Lower leg skin (tissue), 4 donors: ENCODE measurements around the gene ARMH3. TPM values are rescaled to one million over a fixed set of nuclear protein-coding genes. Genes with fewer than 3 reads are reported as not detected.

Source experiments
- DNase-seq, 2 donors: peaks; one replicate each; pipeline ENCODE4 v3.0.0-alpha.2; 2019; ENCODE audit warnings: low spot score in 2 of 2
- H3K4me3 ChIP-seq: fragments of 200-600 bp; sonication (generic); 2 replicates; pipeline ENCODE4 v1.5.1; 2017; ENCODE audit warnings: mild to moderate bottlenecking, low read depth; ENCODE audit not compliant: poor library complexity, severe bottlenecking
- CTCF ChIP-seq, 3 donors: fragments of 450-650 bp; IDR thresholded peaks; one replicate each; pipeline ENCODE4 v1.5.1; 2016; ENCODE audit warnings: antibody characterized with exemption in 3 of 3, mild to moderate bottlenecking in 3 of 3, moderate library complexity in 2 of 3
- POLR2A ChIP-seq, 2 donors: fragments of 450-650 bp; IDR thresholded peaks; one replicate each; pipeline ENCODE4 v1.6.1; 2016 to 2017; ENCODE audit warnings: antibody characterized with exemption in 2 of 2, mild to moderate bottlenecking in 1 of 2, moderate library complexity in 1 of 2
- WGBS, 2 donors: methylation state at CpG; one replicate each; pipeline ENCODE4 v1.1.5; 2018; 5-methylcytosine and 5-hydroxymethylcytosine counted together
- intact Hi-C: fragments of 100-400 bp; cut with DNase I; formaldehyde crosslinking; loops from one replicate; pipeline ENCODE4 v1.15.0; 2023; ENCODE audit warnings: low total_unique reads
- total RNA-seq, 4 donors: library from RNA; depleted of rRNA; stranded (reverse); fragments of >200 nt; gene quantifications; one replicate each; pipeline ENCODE4 v1.1.0, GENCODE V29; 2016

The ARMH3 gene
- total RNA-seq, 4 donors from 2014 or later = 15.2 to 57.4 (median 16.9) TPM

- WGBS, 2 donors = 89 to 96% methylated on average over 3 of the region's 3 CpGs
- H3K4me3 ChIP-seq = no peak overlapping the region
- intact Hi-C loops = no loop called here
- DNase-seq = no peak
- TF ChIP-seq CTCF (IDR thresholded peaks at IDR 0.05) = no peak
- TF ChIP-seq POLR2A (IDR thresholded peaks at IDR 0.05) = no peak
These were observed 161.2 kb downstream of the ARMH3 start for GRCh38 chr10:101894742-101895141.

GRCh38 chr10:101894266-101894665, 161.7 kb downstream of the ARMH3 start:
- intact Hi-C loops = no loop called here
- TF ChIP-seq POLR2A (IDR thresholded peaks at IDR 0.05) (no peak), CTCF (IDR thresholded peaks at IDR 0.05) (no peak)
- 93 to 95% methylated on average over 6 of the region's 6 CpGs for WGBS, 2 donors
- H3K4me3 ChIP-seq = no peak overlapping the region
- DNase-seq = no peak

- no peak overlapping the region for H3K4me3 ChIP-seq
These were observed 162.4 kb downstream of the ARMH3 start for GRCh38 chr10:101893510-101894120.

GRCh38 chr10:101892782-101893391, 163.1 kb downstream of the ARMH3 start:
- intact Hi-C loops = no loop called here
- 75 to 80% methylated on average over 4 of the region's 4 CpGs for WGBS, 2 donors

More at GRCh38 chr10:101893510-101894120, 162.4 kb downstream of the ARMH3 start:
- DNase-seq = no peak
- WGBS, 2 donors = 91% methylated on average over 1 of the region's 1 CpG
- intact Hi-C loops = no loop called here
- no peak for TF ChIP-seq CTCF (IDR thresholded peaks at IDR 0.05)
- no peak for TF ChIP-seq POLR2A (IDR thresholded peaks at IDR 0.05)

GRCh38 chr10:101889256-101890210, 166.4 kb downstream of the ARMH3 start:
- WGBS, 2 donors = 76 to 77% methylated on average over 5 of the region's 5 CpGs
- no peak overlapping the region for H3K4me3 ChIP-seq
- TF ChIP-seq CTCF (IDR thresholded peaks at IDR 0.05) (no peak), POLR2A (IDR thresholded peaks at IDR 0.05) (no peak)
- intact Hi-C loops = no loop called here
- DNase-seq = peak; percentile 50 to 86

More at GRCh38 chr10:101892782-101893391, 163.1 kb downstream of the ARMH3 start:
- DNase-seq = no peak
- H3K4me3 ChIP-seq = no peak overlapping the region
- TF ChIP-seq CTCF (IDR thresholded peaks at IDR 0.05) = no peak
- TF ChIP-seq POLR2A (IDR thresholded peaks at IDR 0.05) = no peak
